Tibial nerve (tissue), 4 donors: Measurements from ENCODE around the gene OCIAD1. TPM values are rescaled to one million over a fixed set of nuclear protein-coding genes. Genes with fewer than 3 reads are reported as not detected.
"Not testable (repeated sequence)": the region's sequence is repeated elsewhere in the genome, so short reads cannot be mapped to it uniquely, and the experiment has no call there.

Experiments used
- DNase-seq, 2 donors: peaks; one replicate each; pipeline ENCODE4 v3.0.0-alpha.2; 2019; ENCODE audit warnings: low spot score in 2 of 2
- H3K27ac ChIP-seq, 4 donors: fragments of 200-600 bp; sonication (generic) in 3 of 4; one replicate each; pipeline ENCODE4 v1.5.1; 2017 to 2019; ENCODE audit warnings: mild to moderate bottlenecking in 1 of 4
- H3K27me3 ChIP-seq, 2 donors: fragments of 200-600 bp; sonication (generic) in 1 of 2; one replicate each; pipeline versions ENCODE4 v1.5.1 to v1.6.0; 2017 to 2019
- H3K36me3 ChIP-seq, 3 donors: fragments of 200-600 bp; sonication (generic); one replicate each; pipeline ENCODE4 v1.5.1; 2018 to 2019
- H3K4me1 ChIP-seq, 4 donors: fragments of 200-600 bp; sonication (generic) in 3 of 4; one replicate each; pipeline ENCODE4 v1.5.1; 2017 to 2019
- H3K4me3 ChIP-seq, 4 donors: fragments of 200-600 bp; sonication (generic) in 3 of 4; one replicate each; pipeline ENCODE4 v1.5.1; 2017 to 2019; ENCODE audit warnings: mild to moderate bottlenecking in 1 of 4, moderate library complexity in 1 of 4
- H3K9me3 ChIP-seq, 4 donors: fragments of 200-600 bp; sonication (generic) in 3 of 4; one replicate each; pipeline ENCODE4 v1.5.1; 2017 to 2019
- CTCF ChIP-seq, 5 experiments: fragments of 200-600 bp in 3 of 5; fragments of 450-650 bp in 2 of 5; sonication (generic) in 3 of 5; IDR thresholded peaks; one replicate each; pipeline ENCODE4 v1.5.1; 2016 to 2019; ENCODE audit warnings: antibody characterized with exemption in 5 of 5, mild to moderate bottlenecking in 3 of 5, moderate library complexity in 2 of 5
- EP300 ChIP-seq, 2 donors: sonication (generic); formaldehyde crosslinking; IDR thresholded peaks; one replicate each; pipeline ENCODE4 v1.6.1; 2017; ENCODE audit warnings: antibody characterized with exemption in 2 of 2, mild to moderate bottlenecking in 1 of 2
- POLR2A ChIP-seq, 2 donors: fragments of 450-650 bp; IDR thresholded peaks; one replicate each; pipeline ENCODE4 v1.6.1; 2017; ENCODE audit warnings: antibody characterized with exemption in 2 of 2, mild to moderate bottlenecking in 2 of 2, moderate library complexity in 2 of 2
- WGBS, 2 donors: methylation state at CpG; one replicate each; pipeline ENCODE4 v1.1.5; 2018; 5-methylcytosine and 5-hydroxymethylcytosine counted together
- total RNA-seq, 4 donors: library from RNA; depleted of rRNA; stranded (reverse); fragments of >200 nt; gene quantifications; one replicate each; pipeline ENCODE4 v1.1.0, GENCODE V29; 2016

The OCIAD1 gene
- total RNA-seq, 4 donors from 2014 or later, result 85.1 to 133 (median 93.4) TPM

GRCh38 chr4:48804584-48805301, 26.1 kb upstream of the OCIAD1 start:
- Histone ChIP-seq H3K4me1 (peaks cover 0 to 10% (median 0%) of the 10 kb centered on the region in 4 donors), H3K36me3 (no peaks in the 10 kb centered on the region), H3K27ac (no peak overlapping the region), H3K9me3 (no peaks in the 10 kb centered on the region), H3K4me3 (no peak overlapping the region), H3K27me3 (no peaks in the 10 kb centered on the region)
- 67 to 73% methylated on average over 8 of the region's 8 CpGs for WGBS, 2 donors
- no peak for DNase-seq
- TF ChIP-seq EP300 (IDR thresholded peaks at IDR 0.05), result no peak
- TF ChIP-seq POLR2A (IDR thresholded peaks at IDR 0.05), result no peak
- no peak for TF ChIP-seq CTCF (IDR thresholded peaks at IDR 0.05)

GRCh38 chr4:48812866-48813265, 18.0 kb upstream of the OCIAD1 start:
- no peaks in the 10 kb centered on the region for H3K9me3 ChIP-seq
- H3K4me1 ChIP-seq, result no peaks in the 10 kb centered on the region
- 77 to 79% methylated on average over 6 of the region's 6 CpGs for WGBS, 2 donors
- TF ChIP-seq EP300 (IDR thresholded peaks at IDR 0.05) (no peak), POLR2A (IDR thresholded peaks at IDR 0.05) (no peak), CTCF (IDR thresholded peaks at IDR 0.05) (no peak)
- DNase-seq, result no peak
- no peak overlapping the region for H3K27ac ChIP-seq
- no peaks in the 10 kb centered on the region for H3K36me3 ChIP-seq
- no peak overlapping the region for H3K4me3 ChIP-seq
- no peaks in the 10 kb centered on the region for H3K27me3 ChIP-seq

GRCh38 chr4:48813964-48814363, 16.9 kb upstream of the OCIAD1 start:
- no peaks in the 10 kb centered on the region for H3K9me3 ChIP-seq
- DNase-seq, result no peak
- no peak overlapping the region for H3K4me3 ChIP-seq
- H3K27ac ChIP-seq, result no peak overlapping the region
- 53 to 76% methylated on average over 1 of the region's 1 CpG for WGBS, 2 donors
- no peaks in the 10 kb centered on the region for H3K27me3 ChIP-seq
- no peaks in the 10 kb centered on the region for H3K4me1 ChIP-seq
- no peaks in the 10 kb centered on the region for H3K36me3 ChIP-seq
- TF ChIP-seq EP300 (IDR thresholded peaks at IDR 0.05), result no peak
- no peak for TF ChIP-seq CTCF (IDR thresholded peaks at IDR 0.05)
- TF ChIP-seq POLR2A (IDR thresholded peaks at IDR 0.05), result no peak

- no peak for DNase-seq
- Histone ChIP-seq H3K27me3 (no peaks in the 10 kb centered on the region), H3K4me1 (no peaks in the 10 kb centered on the region), H3K27ac (no peak overlapping the region), H3K36me3 (no peaks in the 10 kb centered on the region), H3K9me3 (no peaks in the 10 kb centered on the region), H3K4me3 (no peak overlapping the region)
- no peak for TF ChIP-seq EP300 (IDR thresholded peaks at IDR 0.05)
- TF ChIP-seq CTCF (IDR thresholded peaks at IDR 0.05), result no peak
- TF ChIP-seq POLR2A (IDR thresholded peaks at IDR 0.05), result no peak
- WGBS, 2 donors, result 63% methylated on average over 2 of the region's 2 CpGs
These were observed 15.4 kb upstream of the OCIAD1 start for GRCh38 chr4:48815483-48815882.

GRCh38 chr4:48816297-48816696, 14.6 kb upstream of the OCIAD1 start:
- not testable (repeated sequence) for H3K27ac ChIP-seq, DNase-seq, H3K36me3 ChIP-seq

More at GRCh38 chr4:48816297-48816696, 14.6 kb upstream of the OCIAD1 start:
- 86 to 87% methylated on average over 7 of the region's 7 CpGs for WGBS, 2 donors
- not testable (repeated sequence) for H3K9me3 ChIP-seq, H3K27me3 ChIP-seq, H3K4me1 ChIP-seq, H3K4me3 ChIP-seq
